ENCODE measurements around the gene POGLUT2.

POGLUT2 gene

DNA sequence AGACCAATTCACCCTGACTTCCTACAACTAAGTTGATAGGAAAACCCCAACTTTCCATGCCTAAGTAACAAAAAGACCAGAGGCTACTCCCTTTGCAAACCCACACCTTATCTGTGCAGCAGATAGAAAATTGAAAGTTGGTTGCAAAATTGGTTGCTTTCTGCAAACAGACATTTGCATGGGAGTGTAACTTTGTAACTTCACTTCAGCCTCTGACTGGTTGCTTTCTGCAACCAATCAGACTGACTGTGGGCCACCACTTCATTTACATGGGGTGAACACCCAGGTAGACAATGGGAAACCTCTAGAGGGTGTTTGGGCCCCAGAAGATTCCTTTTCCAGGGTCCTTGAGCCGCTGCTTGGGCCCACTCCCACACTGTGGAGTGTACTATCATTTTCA is 35.0 kb downstream of the POGLUT2 start:
- DNase-seq: no peak

GRCh38 chr13:102761071-102761470 is 37.7 kb downstream of the POGLUT2 start:
- no peak for DNase-seq

GRCh38 chr13:102758842-102759241 is 39.9 kb downstream of the POGLUT2 start:
- DNase-seq: no peak

GRCh38 chr13:102757006-102757405 is 41.8 kb downstream of the POGLUT2 start:
- no peak for DNase-seq

GRCh38 chr13:102751886-102752285 is 46.9 kb downstream of the POGLUT2 start:
- DNase-seq: no peak

GRCh38 chr13:102742506-102742905 is 56.3 kb downstream of the POGLUT2 start:
- no peak for DNase-seq

- no peak for DNase-seq
Measured at GRCh38 chr13:102742101-102742500, 56.7 kb downstream of the POGLUT2 start.
